Activated CD4-positive, alpha-beta T cell treated with anti-CD3 and anti-CD28 coated beads, Interleukin-2, amount 50 U/mL, for 16 hours (primary cell): ENCODE results near the gene PTGFRN.
"Not testable (repeated sequence)": the region's sequence is repeated elsewhere in the genome, so short reads cannot be mapped to it uniquely, and the experiment has no call there.

Experiments
- DNase-seq: peaks from one replicate; pipeline ENCODE4 v3.0.0-alpha.2; 2020

PTGFRN gene

GRCh38 chr1:116918714-116919357 is 9.1 kb downstream of the PTGFRN start:
- DNase-seq: no peak

DNA sequence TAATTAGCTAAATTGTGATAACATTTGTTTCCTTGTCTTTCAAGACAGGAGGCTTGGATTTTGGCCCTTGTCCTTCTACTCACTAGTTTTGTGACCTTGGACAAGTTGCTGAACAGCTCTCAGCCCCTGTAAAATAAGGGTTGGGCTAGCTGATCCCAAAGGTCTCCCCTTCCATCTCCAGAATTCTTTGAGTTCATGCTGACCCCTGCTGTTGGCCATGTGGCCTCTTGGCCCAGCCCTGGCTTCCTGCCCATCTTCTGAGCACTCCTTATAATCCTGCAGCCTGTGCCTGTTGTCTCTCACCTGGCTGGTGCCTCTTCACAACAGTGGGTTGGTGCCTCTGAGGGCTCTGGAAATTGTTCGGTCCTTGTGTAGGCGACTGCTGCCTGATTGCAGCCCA is 10.1 kb downstream of the PTGFRN start:
- DNase-seq: no peak

GRCh38 chr1:116920211-116920610 is 10.5 kb downstream of the PTGFRN start:
- no peak for DNase-seq

DNA sequence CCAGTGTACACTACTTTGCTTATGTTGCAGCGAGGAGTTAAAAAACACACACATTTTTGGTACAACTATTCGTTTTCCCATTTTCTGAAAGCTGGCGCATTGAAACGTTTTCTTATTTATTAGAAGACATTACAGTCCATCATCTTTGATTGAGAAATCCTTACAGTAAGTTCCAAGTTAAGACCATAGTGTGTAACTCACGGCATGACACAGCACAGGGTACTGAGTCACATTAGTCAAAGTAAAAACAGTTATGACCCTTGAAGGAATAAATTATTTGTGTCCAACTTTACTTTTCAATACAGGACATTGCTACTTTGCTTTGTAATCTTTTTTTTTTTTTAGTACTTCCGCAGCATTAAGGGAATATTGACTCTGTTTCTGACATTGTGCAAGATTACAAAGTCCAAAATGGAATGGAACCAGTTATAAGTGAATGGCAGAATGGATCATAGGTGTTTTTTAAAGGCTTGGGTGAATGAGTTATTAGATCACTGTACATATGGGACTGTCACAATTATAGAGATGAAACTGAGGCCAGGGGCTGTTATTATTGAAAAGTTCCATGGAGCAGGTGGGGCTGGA is 11.7 kb downstream of the PTGFRN start:
- DNase-seq: no peak

GRCh38 chr1:116921937-116922336 is 12.2 kb downstream of the PTGFRN start:
- no peak for DNase-seq

- DNase-seq: no peak
Measured at GRCh38 chr1:116923421-116923820, 13.7 kb downstream of the PTGFRN start.

DNA sequence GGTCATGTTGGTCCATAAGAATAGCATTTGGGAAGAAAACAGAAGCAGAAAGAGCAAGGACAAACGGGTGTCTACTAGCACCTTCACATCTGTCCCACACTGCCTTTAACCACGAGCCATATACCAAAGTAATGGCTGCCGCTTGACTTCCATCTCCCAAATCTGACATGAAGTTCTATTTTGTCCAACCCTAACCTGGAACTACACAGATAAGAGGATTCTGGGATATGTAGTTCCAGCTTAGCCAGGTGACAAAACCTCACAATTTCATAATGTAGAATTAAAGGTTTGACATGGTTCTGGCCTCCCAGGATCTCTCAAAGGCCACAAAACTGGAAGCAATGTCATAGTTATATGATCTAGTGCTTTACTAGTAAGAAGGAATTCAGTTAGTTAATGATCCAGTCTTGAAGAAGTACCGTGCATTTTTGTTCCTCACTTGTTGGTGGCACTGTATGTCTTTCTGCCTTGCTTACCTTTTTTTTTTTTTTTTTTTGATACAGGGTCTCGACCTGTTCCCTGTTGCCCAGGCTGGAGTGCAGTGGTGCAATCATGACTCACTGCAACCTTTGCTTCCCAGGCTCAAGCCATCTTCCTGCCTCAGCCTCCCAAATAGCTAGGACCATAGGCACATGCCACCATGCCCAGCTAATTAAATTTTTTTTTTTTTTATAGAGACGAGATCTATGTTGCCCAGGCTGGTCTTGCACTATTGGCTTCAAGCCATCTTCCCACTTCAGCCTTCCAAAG is 17.5 kb downstream of the PTGFRN start:
- DNase-seq: no peak

DNA sequence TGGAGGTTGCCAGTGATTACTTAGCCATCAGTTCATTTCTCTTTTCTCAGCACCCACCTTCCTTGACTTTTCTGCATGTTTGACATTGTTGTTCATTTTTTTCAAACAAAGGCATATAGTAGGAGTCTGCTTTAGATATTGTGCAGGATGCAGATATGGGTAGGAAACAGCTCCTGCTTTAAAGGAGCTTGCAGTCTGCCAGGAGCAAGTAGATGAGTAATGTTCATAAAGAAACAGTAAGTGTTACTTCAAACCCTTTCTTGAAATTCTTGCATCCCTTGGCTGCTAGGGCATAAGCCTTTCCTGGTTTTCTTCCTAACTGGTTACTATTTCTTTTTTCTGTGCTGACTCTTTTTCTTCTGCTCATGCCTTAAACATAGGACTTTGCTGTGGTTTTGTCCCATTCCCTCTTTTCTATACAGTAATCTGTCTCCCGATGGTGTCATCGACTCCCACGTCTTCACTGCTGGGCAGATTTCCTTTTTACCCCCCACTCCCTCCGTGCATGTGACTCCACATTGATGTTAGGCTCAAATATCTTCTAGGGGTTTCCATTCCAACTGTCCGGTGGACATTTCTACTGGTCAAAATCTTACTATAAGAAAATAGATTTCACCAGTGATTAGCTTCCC is 20.4 kb downstream of the PTGFRN start:
- no peak for DNase-seq

DNA sequence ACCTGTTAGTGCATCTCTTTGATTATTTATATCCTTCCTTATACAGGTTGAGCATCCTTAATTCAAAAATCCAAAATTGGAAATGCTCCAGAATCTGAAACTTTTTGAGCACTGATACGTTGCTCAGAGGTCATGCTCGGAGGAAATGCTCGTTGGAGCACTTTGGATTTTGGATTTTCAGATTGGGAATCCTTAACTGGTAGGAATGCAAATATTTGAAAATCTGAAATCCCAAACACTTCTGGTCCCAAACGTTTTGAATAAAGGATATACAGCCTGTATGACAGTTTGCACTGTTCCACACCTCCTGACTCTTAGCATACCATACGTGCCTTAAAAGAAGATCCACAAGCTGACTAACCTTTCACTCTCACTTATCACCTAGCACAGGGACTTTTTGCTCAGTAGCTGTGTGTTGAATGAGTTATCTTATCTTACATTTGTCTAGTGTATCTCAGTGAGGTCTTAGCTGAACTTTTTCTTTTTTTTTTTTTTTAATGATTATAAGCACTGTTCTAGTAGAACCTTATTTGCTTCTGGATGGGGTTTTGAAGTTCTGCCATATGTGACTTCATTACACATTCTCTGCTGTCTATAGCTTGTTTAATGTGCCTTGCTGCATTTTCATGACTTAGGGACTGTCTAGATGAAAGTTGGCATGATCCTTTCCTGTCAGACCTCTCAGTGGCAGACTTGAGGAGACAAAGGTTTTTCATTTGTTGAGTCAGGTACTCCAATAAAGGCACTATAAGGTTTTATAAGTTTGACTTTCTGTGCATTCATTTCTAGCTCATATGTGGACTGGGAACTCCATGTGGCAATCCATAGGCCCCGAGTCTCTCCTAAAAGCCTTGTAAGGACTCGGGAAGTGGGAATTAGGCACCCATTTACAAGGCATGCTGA is 21.6 kb downstream of the PTGFRN start:
- DNase-seq: no peak

DNA sequence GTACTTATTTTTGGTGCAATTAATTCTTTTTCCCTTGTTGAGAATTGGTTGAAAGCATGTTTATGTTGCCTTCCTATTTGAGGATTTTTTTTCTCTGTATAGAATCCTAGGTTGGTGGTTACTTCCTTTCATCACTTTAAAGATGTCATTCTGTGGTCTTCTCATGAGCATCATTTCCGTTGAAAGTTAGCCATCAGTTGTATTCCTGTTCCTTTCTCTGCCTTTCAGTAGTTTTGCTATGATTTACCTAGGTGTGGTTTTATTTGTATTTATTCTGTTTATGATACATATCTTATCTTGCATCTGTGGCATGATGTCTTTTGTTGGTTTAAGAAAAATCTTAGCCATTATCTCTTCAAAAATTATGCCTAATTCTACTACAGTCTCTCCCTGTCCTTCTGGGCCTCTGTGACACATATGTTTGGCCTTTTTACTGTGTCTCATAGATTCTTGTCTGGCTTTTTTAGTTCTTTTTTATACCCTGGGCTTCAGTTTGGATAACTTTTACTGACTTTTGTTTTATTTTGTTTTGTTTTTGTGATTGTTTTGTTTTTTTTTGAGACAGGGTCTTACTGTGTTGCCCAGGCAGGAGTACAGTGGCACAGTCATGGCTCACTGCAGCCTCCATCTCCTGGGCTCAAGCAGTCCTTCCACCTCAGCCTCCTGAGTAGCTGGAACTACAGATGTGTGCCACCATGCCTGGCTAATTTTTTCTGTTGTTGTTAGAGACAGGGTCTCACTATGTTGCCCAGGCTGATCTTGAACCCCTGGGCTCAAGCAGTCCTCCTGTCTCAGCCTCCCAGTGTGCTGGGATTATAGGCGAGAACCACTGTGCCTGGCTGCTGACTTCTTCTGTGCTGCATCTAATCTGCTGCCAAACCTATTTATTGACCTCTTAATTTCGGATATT is 24.1 kb downstream of the PTGFRN start:
- DNase-seq: peak; percentile 37

DNA sequence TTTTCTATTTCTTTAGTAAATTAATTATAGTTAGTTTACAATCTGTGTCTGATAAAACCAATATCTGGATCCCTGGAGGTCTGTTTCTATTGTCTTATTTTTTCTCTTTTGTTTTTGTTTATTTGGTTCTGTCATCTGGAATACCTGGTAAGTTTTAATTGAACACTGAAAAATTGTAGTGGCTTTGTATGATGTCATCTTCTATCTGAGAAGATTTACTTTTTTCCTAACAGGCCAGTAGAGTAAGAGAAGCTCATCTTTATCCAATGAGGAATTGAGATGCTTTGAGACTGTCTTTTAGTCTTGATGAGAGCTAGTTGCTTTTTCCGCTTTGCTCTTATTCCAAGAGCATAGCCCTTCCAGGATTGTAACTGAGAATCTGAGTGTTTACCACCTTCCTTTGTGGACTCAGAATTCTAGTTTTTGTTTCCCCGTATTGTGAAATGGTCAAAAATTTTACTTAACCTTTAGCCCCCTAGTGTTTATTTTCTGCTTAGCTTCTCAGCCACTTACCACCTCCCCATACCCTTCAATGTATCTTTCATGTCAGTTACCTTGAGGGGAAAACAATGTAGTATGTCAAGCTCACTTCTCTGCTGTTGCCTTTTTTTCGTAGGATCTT is 25.0 kb downstream of the PTGFRN start:
- DNase-seq: peak; percentile 47

GRCh38 chr1:116938216-116938615 is 28.5 kb downstream of the PTGFRN start:
- DNase-seq: no peak

DNA sequence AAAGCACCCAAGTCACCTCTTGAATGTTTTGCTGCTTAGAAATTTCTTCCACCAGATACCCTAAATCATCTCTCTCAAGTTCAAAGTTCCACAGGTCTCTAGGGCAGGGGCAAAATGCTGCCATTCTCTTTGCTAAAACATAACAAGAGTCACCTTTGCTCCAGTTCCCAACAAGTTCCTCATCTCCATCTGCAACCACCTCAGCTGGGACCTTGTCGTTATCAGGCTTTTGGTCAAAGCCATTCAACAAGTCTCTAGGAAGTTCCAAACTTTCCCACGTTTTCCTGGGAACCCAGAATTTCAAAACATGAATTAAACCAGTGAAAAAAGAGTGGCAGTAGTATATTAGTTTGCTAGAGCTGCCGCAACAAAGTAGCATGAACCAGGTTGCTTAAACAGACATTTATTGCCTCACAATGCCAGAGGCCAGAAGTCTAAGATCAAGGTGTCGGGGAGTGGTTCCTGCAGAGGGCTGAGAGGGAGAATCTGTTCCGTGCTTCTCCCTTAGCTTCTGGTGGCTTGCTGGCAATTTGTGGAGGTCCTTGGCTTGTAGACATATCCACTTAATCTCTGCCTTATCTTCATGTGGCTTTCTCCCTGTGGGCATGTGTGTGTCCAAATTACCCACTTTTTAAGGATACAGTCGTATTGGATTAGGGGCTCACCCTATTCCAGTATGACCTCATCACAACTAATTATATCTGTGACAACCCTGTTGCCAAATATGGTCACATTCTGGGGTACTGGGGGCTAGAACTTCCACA is 30.2 kb downstream of the PTGFRN start:
- not testable (repeated sequence) for DNase-seq

GRCh38 chr1:116940814-116941599 is 31.3 kb downstream of the PTGFRN start:
- no peak for DNase-seq

- no peak for DNase-seq
Measured at GRCh38 chr1:116941670-116942069, 32.0 kb downstream of the PTGFRN start.

GRCh38 chr1:116942344-116942743 is 32.6 kb downstream of the PTGFRN start:
- DNase-seq: no peak

DNA sequence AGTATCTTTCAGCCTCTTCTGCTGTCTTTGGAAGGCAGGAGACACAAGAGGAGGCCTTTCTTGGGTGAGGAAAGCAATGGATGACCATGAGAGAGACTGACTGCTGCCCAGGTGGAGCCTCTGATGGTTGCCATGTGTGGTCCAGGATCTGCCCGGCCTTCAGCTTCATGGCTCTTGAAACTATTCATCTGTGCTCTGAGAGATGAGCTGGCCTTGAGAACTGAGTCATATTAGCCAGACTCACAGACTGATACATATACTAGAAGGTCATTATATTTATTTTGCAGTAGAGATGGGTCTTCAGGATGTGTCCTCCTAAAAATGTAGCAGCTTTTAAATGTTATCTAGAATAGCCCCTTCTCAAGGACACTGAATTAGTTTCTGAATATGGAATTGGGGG is 33.7 kb downstream of the PTGFRN start:
- DNase-seq: no peak

DNA sequence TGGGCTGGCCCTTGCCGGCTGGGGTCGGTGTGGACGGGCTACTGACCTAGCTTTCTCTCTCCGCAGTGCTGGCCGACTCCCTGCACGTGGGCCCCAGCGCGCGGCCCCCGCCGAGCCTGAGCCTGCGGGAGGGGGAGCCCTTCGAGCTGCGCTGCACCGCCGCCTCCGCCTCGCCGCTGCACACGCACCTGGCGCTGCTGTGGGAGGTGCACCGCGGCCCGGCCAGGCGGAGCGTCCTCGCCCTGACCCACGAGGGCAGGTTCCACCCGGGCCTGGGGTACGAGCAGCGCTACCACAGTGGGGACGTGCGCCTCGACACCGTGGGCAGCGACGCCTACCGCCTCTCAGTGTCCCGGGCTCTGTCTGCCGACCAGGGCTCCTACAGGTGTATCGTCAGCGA is 34.9 kb downstream of the PTGFRN start:
- DNase-seq: no peak

DNA sequence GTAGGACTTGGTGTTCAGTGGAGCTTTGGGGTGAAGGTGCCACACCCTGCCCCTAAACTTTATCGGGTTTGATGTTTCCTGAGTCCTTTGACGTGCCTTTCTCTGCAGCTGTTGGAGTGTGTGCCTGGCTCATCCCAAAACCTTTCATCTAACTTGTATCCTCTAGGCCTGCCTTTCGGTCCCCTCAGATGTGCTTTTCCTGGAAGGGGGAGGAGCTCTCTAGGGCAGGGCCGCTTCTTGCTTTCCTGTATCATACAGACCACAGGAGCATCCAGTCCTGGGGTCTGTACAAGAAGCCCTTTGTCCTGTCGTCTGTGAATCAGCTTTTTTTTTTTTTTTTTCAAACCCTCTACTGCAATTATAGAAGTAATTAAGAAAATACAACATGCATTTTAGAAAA is 35.7 kb downstream of the PTGFRN start:
- DNase-seq: no peak

- DNase-seq: no peak
Measured at GRCh38 chr1:116945996-116946395, 36.3 kb downstream of the PTGFRN start.
